Activated CD8-positive, alpha-beta memory T cell treated with anti-CD3 and anti-CD28 coated beads, Interleukin-2, amount 50 U/mL, for 1 hour (primary cell): ENCODE data around the gene TMEM150A.
A peak's percentile ranks its signal among the peaks of the same experiment; 100 is the strongest.
"Not testable (repeated sequence)": the region's sequence is repeated elsewhere in the genome, so short reads cannot be mapped to it uniquely, and the experiment has no call there.

ENCODE experiments used
- DNase-seq: peaks from one replicate; pipeline ENCODE4 v3.0.0-alpha.2; 2020; ENCODE audit errors: extremely low read depth

TMEM150A gene

GRCh38 chr2:85611705-85612587, 9.4 kb upstream of the TMEM150A start, which contains the start of gene C2orf68:
Gene C2orf68, minus strand, starts transcription at chr2:85612066. Its CDS starts 82 bp downstream, at chr2:85611984.
- DNase-seq = peak; percentile 36

- DNase-seq = no peak
These were observed 8.8 kb upstream of the TMEM150A start for GRCh38 chr2:85611217-85611704.

- DNase-seq = no peak
These were observed 5.0 kb upstream of the TMEM150A start for GRCh38 chr2:85607268-85608215.

DNA sequence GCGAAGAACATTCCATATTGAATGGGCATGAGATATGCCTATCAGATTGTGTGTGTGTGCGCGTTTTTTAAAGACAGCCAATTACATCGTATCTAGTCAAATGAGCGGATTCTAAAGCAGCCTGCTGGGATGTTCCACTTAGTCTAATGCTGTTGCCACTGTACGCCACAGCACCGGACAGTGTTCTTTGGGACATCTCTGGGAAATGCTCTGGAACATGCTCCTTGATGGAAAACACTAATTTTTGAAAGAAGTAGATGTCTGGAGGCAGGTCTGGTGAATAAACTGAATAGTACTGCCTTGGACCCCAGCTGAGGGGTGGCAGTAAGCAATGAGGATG, 3.6 kb upstream of the TMEM150A start:
- DNase-seq = no peak

DNA sequence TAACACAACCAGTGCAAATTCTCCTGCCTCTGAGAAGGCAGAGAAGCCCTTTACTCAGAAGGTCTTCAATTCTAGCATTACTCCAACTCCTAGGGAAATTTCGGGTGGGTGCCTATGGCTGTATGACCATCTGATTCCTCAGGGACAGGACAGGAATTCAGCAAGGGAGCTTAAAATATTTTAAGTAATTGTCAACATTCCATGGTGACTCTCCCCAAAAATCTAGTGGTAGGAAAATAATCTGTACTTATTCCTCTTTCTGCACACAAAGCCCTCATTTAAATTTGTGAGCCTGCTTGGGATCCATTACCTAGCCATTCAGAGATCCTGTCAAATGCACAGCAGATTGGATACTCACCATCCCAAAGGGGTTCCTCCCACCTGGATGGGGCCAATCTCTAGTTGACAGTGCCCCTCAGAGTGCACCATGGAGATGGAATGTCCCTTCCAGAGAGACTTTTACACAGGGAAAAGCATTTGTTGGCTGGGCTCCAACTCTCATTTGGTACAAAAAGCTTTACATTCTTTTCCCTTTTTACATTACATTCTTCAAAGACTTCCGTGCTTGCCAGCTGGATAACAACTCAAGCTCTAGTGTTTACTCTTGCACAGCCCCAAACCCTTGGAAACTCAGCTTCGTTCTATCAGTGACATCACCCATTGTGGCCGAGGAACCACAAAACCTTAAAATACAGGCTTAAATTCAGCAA, 3.1 kb upstream of the TMEM150A start:
- no peak for DNase-seq

GRCh38 chr2:85604568-85605339, 2.3 kb upstream of the TMEM150A start:
- no peak for DNase-seq

DNA sequence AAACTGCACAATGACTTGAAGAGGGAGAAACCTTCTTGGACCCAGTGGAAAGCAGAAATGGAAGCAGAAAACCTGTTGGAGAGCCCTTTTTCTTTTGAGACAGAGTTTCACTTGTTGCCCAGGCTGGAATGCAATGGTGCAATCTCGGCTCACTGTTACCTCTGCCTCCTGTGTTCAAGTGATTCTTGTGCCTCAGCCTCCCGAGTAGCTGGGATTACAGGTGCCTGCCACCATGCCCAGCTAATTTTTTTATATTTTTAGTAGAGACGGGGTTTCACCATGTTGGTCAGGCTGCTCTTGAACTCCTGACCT, 1.6 kb upstream of the TMEM150A start:
- DNase-seq = not testable (repeated sequence)

DNA sequence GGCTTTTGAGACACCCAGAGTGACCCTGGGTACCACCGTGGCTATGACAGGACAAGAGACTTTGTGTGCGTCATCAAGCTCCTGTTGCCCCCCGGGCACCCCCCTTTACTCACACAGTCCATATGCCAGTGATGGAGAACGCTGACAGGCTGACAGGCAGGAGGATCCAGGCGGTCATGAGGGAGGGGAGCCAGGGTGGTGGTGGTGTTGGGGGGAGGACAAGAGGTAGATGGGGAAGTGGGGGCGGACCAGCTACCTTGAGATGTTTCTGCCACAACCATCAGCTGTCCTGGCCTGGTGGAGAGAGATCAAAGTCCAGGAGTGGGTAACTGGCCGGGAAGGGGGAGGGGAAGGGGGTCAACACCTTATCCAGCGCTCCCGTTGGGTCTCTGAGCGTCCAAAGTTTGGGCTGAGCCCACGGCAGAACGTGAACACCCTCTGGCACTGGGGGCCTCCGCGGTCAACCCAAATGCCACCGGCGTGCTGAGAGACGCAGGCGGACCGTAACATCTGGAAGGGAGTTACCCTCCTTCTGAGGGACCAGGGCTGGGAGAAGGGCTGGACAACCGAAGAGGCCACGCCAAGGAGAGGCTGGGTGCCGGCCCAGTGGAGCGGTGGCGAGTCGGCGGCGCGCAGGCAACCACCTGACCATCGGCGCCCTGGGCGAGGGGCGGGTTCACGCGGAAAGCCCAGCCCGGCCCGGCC, 575 bp downstream of the TMEM150A start:
- no peak for DNase-seq

- no peak for DNase-seq
These were observed 1.3 kb downstream of the TMEM150A start for GRCh38 chr2:85600951-85601770.

GRCh38 chr2:85600235-85600575, 2.3 kb downstream of the TMEM150A start:
- DNase-seq = no peak

GRCh38 chr2:85599468-85600234, 2.8 kb downstream of the TMEM150A start:
- no peak for DNase-seq

DNA sequence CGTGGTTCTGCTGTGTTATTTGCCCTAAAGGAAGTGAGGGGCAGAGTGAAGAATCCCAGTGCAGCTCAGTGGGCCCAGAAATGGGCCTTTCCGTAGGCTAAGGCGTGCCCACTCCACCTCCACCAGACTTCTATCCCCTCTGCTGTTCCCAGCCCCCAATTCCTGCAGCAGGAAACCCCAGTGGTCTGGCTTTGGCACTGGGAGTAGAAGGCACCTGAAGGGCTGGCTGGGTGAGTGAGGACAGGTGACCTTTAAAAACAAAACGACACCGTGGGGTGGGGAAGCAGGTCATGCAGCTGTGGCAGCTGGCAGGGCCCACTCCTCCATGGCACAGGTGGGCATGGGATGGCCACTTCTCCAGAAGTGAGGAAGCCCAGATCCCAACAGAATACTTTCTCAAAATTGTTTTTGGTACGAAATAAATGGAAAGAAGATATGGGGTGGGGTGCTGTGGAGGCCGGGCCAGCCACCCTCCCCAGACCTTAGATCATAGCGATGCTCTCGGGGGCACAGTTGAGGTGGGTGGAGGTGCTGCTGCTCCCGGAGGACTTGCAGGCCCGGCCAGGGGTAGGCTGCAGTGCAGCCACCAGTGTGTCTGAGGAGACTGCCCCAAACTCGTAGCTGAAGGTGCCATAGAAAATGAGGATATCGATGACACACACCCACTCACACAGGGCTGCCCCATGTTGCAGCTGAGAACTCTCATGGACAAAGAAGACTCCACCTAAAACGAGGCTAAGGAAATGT, 3.7 kb downstream of the TMEM150A start:
- no peak for DNase-seq

GRCh38 chr2:85597241-85597640, 5.3 kb downstream of the TMEM150A start:
- no peak for DNase-seq

- no peak for DNase-seq
These were observed 5.9 kb downstream of the TMEM150A start for GRCh38 chr2:85596486-85597143.

DNA sequence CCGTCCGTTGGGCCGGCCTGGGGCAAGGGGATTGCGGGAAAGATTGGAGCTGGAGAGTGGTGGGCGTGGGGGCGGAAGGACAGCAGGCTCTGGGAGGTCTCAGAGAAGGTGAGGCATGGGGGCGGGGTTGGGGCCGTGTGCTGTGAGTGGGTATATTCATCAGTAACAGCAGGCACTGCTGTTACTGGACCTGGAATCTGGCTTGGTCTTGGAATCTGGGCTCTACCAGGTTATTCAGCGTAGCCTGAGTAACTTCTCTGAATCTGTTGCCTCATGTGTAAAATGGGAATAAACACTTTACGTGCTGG, 6.5 kb downstream of the TMEM150A start:
- DNase-seq = no peak

DNA sequence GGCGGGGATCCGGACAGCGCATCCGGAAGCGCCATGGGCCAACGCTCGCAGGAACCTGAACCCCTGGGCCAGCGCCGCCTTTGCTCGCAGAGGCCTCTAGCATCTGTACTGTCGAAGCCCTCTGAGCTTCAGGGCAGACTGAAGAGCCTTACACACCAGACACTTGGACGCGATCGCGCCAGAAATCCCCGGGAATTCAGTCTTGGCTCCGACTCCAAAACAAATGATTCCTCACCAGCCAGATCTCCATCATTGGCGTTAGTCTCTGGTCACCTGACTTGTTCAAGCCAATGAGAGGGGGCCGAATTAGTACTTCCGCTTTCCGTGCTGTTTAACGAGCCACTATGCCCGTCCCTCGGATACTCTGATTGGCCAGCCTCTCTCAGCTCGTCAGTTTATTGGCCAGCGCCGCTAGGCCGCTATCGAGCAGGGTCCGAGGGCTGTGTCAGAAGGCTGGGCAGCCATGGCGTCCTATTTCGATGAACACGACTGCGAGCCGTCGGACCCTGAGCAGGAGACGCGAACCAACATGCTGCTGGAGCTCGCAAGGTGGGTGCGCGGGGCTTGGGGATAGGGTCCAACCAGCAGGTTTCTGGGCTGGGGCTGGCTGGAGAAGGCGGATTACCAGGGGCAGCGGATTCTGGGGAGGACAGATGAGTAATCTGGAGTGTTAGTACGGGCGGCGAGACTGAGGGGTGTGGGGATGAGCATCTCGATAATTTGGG, 7.0 kb downstream of the TMEM150A start, which contains the start of gene RNF181:
RNF181 (plus strand) TSS at position 445 of the 725 bp plus-strand sequence; CDS start at position 464, 19 bp downstream.
- DNase-seq = peak; percentile 86

DNA sequence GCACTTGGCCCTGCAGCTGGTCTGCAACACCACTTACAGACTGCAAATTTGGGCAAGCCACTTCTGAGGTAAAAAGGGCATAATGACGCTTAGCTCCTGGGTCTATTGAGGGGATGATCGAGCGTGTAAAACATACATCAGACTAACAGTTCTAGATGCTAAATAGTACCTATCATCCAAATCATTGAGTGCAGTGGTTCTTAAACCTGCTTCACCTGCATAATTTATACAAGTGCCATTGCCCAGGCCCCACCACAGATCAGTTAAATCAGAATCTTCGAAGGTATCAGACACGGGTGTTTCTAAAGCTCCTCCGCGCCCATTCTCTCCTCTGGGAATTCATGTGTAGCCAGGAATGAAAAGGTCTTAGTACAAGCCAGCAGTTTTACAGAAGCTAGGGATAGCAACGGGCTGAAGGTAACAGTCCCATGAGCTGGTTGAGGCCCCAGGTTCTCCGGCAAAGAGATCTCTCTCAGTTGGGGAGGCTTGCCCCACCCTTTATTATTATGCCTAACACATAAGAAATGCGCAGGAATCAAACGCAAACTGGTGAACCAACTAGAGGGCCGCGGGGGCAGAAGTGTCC, 7.7 kb downstream of the TMEM150A start:
- DNase-seq = no peak
